PFSK-1 (cell line): ENCODE data around the gene NAA80.

Experiments used
- FOXP2 ChIP-seq: optimal IDR thresholded peaks from 2 replicates; pipeline ENCODE3; 2011; ENCODE audit warnings: borderline replicate concordance, control low read depth, inconsistent platforms; ENCODE audit not compliant: insufficient read depth; ENCODE audit errors: extremely low read length, extremely low read depth
- POLR2AphosphoS5 ChIP-seq: IDR thresholded peaks from 2 replicates; pipeline ENCODE4 v1.6.1; 2012; ENCODE audit warnings: low read depth, mild to moderate bottlenecking, control low read depth, low read length, moderate library complexity
- REST ChIP-seq, 2 experiments: IDR thresholded peaks; 2 replicates each; pipeline versions ENCODE4 v1.6.1 to v1.8.0; 2011 to 2012; ENCODE audit warnings: low read depth in 2 of 2, low read length in 2 of 2, control low read depth in 1 of 2, inconsistent platforms in 1 of 2, mild to moderate bottlenecking in 1 of 2, moderate library complexity in 1 of 2; ENCODE audit not compliant: insufficient read depth in 1 of 2
- SIN3A ChIP-seq: IDR thresholded peaks from 2 replicates; pipeline ENCODE4 v1.6.1; 2012; ENCODE audit warnings: mild to moderate bottlenecking, low read length, moderate library complexity, borderline replicate concordance; ENCODE audit not compliant: insufficient read depth
- TAF1 ChIP-seq: IDR thresholded peaks from 2 replicates; pipeline ENCODE4 v1.6.1; 2012; ENCODE audit warnings: low read length, control low read depth, borderline replicate concordance; ENCODE audit not compliant: insufficient read depth

NAA80 gene

GRCh38 chr3:50297384-50297775, 1.8 kb downstream of the NAA80 start:
- TF ChIP-seq FOXP2 (no peak), TAF1 (no peak), REST (IDR thresholded peaks at IDR 0.05; ENCODE audit: insufficient read depth in 1 of 2, low read depth in 2 of 2, low read length in 2 of 2) (no peak), SIN3A (no peak)

GRCh38 chr3:50296721-50297383, 2.4 kb downstream of the NAA80 start:
- TF ChIP-seq SIN3A (no peak), TAF1 (no peak), REST (IDR thresholded peaks at IDR 0.05; ENCODE audit: insufficient read depth in 1 of 2, low read depth in 2 of 2, low read length in 2 of 2) (no peak)

- TF ChIP-seq REST (IDR thresholded peaks at IDR 0.05; ENCODE audit: insufficient read depth in 1 of 2, low read depth in 2 of 2, low read length in 2 of 2): no peak
- TF ChIP-seq TAF1: no peak
- TF ChIP-seq SIN3A: no peak
- no peak for TF ChIP-seq POLR2AphosphoS5
- TF ChIP-seq FOXP2: no peak
Measured at GRCh38 chr3:50295553-50296431, 3.4 kb downstream of the NAA80 start.

GRCh38 chr3:50294492-50295403, 4.5 kb downstream of the NAA80 start:
- TF ChIP-seq SIN3A: no peak
- no peak for TF ChIP-seq REST (IDR thresholded peaks at IDR 0.05; ENCODE audit: insufficient read depth in 1 of 2, low read depth in 2 of 2, low read length in 2 of 2)
- TF ChIP-seq POLR2AphosphoS5: no peak
- no peak for TF ChIP-seq FOXP2
- no peak for TF ChIP-seq TAF1
